GM19239 (cell line): ENCODE results near the gene ANAPC1.
"Not testable (repeated sequence)": the region's sequence is repeated elsewhere in the genome, so short reads cannot be mapped to it uniquely, and the experiment has no call there.

Experiments
- DNase-seq: peaks from one replicate; pipeline ENCODE4 v3.0.0; 2011; ENCODE audit warnings: low spot score; ENCODE audit not compliant: insufficient read length
- FAIRE-seq: peaks from 2 replicates; lab custom pipeline; 2011; peaks lifted over from hg19 to GRCh38; lab: Jason Lieb, UNC

ANAPC1 gene

GRCh38 chr2:111834221-111834620 is 49.8 kb downstream of the ANAPC1 start:
- not testable (repeated sequence) for DNase-seq, FAIRE-seq

GRCh38 chr2:111830479-111830878 is 53.5 kb downstream of the ANAPC1 start:
- not testable (repeated sequence) for FAIRE-seq, DNase-seq

DNA sequence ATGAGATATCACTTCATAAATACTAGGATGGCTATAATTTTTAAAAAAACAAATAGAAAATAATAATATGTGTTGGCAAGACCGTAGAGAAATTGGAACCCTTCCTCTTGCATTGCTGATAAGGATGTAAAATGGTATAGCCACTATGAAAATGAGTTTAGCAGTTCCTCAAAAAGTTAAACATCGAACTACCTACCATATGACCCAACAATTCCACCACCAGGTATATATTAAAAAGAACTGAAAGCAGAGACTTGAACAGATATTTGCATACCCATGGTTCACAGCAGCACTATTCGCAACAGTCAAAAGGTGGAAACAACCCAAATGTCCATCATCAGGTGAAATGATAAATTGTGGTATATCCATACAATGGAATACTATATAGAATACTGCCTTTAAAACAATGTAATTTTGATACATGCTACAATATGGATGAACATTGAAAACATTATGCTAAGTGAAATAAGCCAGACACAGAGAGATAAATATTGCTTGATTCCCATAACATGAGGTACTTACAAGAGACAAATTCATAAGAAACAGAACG is 55.7 kb downstream of the ANAPC1 start:
- DNase-seq, FAIRE-seq: not testable (repeated sequence)

DNA sequence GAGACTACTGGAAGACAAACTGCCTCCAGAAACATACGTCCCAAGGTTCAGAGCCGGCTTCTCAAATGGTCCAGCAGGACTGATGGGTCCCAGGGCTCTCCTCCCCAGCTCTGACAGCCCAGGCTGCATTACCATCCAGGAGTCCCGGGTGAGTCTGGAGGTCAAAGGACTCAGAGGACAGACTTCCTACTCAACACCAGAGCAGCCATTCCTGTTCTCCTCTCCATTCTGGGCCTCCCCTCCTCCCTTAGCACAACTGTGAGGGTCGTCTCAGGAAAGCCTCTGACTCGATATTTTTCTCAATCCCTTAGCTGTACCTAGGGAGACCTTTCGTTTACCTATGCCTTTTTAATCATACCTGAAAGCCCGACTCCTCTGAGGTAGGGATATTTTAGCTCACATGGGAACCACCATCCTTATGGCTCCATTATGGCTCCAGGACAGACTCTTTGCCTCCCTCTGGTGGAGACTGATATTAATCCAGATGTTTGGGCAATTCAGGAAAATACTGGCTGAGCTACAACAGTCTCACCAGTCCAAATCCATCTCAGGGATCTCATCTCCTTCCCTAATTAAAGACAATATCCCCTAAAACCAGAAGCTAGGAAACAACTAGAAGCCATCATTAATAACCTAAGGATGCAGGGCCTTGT is 70.9 kb downstream of the ANAPC1 start:
- not testable (repeated sequence) for FAIRE-seq, DNase-seq

DNA sequence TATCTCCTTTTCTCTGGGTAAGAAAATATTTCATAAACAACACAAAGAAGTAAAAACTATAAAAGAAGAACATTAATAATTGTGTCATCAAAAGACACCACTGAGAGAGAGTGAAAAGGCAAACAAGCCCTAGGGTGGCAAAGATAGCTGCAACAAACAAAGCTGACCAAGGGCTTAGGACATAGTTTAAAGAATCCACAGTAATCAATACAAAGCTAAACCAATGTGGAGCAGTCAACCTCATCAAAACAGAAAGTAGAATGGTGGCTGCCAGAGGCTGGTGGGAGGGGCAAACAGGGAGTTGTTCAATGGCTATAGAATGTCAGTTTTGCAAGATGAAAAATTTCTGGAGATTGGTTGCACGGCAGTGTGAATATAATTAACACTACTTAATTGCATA is 93.4 kb downstream of the ANAPC1 start:
- FAIRE-seq, DNase-seq: not testable (repeated sequence)

DNA sequence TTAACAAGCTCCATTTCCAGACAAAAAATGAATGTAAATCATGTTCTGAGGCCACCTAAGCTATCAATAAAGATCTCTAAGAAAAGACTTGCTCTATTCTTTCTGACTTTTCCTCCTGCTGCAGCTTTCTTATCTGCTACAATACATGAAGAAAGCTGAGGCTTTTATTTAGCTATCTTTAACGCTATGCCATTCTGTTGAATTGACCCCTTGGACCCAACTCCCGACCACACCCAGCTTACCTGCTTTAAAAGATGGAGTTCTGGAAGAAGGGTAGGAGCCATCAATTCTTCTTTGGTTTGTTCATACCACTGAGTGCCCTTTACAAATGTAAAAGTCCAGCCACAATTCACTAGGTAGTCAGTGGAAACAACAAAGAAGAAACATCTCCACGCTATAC is 99.9 kb downstream of the ANAPC1 start:
- DNase-seq, FAIRE-seq: not testable (repeated sequence)

DNA sequence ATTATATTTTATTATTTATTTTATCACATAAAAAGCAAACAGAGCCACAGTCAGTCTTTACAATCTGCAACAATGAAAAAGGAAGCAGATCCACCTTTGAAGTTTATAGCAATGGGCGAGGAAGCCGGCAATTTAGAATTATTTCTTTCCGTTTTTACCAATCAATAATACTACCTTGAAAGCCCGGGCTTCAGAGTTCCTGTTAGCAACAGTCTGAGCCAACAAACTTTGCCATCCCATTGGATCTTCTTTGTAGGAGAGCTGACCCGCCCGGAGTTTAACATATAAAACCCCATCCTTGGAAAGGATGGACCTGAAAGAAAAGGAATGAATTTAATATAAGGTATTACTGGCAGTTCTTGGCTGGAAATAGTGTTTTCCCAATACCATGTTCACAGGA is 101.8 kb downstream of the ANAPC1 start:
- not testable (repeated sequence) for FAIRE-seq, DNase-seq

GRCh38 chr2:111781443-111782094 is 102.4 kb downstream of the ANAPC1 start:
- not testable (repeated sequence) for FAIRE-seq, DNase-seq

DNA sequence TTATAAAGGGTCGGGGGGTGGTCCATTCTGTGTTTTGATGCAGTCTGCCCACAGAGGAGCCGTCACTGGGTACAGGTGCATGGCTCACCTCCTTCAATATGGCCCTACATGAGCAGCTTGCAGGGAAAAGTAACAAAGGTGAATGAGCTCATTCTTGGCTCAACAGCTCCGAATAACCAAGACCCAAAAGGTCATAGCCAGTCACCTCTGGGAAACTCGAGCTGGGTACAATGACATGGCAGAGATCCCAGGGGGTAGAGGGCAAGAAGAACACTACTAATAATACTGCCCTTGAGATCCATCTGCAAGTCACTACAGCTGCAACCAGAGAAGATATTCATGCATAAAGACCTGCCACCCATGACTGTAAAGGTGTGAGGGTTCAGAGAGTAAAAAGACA is 106.8 kb downstream of the ANAPC1 start:
- FAIRE-seq, DNase-seq: not testable (repeated sequence)

- not testable (repeated sequence) for DNase-seq, FAIRE-seq
These were observed 107.7 kb downstream of the ANAPC1 start for GRCh38 chr2:111776296-111776695.

DNA sequence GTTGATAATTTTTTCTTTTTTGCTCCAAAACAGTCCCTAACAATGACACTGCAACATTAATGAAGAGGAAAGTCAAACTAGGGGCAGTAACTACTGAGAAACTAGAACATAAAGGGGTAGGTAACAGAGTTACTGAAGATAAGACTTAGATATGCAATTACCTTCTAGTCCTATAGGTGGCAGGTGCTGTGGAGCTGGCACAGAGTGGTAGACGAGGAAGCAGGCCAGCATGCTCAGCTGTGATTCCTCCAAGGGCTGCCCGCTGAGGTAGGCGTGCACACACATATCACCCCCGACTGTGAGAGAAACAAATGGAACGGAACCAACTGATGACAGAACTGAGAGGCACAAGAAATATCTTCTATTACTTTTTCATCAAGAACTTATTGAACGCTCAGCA is 111.8 kb downstream of the ANAPC1 start:
- peak; percentile 92 for FAIRE-seq
- DNase-seq = not testable (repeated sequence)

DNA sequence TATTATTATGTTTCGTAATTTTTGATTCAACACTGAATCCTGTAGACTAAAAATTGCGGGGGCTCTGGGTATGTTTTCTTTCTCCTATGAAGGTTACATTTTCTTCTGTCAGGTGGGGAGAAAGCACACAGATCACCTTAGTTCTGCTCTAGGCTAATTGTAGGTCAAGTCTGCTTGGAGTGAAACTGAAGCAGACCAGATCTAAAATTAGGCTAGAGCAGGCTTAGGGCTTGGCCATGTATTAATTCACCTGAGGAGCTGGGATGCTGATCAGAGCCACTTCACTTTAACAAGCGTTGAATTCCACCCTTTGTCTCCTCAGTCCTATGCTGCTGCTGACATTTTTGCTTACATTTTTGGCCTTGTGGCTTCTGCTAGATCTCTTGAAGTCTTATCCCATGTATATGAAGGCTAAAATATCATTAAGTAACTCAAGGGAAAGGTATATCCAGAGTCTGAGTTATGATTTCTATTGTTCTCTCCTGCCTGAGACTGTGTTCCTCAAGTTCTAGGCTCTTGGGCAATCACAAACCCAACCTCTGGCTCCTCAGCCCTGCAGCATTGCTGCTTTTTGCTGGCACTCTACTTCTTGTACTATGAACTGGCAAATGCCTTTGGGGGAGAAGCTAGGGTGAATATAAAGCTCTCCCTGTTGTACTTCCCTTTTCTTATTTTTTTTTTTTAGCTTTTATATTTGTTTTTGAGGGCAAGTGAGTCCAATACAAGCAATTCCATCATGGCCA is 112.9 kb downstream of the ANAPC1 start:
- FAIRE-seq, DNase-seq: not testable (repeated sequence)

DNA sequence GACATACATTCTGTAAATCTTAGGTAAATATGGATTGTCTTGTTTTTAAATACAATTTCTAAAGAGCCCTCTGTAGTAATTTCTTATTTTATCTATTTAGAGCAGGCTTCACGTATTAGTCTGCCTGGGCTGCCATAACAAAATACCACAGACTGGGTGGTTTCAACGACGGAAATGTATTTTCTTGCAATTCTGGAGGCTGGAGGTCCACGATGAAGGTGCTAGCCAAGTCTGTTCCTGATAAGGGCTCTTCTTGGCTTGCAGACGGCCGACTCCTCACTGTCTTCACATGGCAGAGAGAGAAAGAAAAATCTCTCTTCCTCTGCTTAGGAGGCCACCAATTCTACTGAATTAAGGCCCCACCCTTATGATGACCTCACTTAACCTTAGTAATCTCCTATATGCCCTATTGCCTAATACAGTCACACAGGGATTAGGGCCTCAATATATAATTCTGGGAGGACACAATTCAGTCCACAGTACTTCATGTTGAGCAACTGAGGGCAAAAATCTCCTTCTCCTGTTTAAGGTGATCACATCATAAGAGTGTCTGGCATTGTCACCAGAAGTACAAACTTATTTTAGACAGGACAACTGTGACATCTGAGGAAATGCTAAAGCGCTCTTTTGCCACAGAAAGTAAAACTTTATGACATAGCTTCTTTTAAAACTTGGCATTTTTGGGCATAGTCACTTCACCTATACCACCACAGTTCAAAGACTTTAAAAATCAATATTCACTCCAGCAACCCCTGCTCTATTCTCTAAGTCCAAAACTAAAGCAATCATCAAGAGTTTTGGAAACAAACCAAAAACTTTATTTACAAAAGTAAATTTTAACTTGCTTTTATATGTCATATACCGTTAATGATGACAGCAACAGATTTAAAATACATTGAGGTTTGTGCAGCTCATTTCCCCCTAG is 115.5 kb downstream of the ANAPC1 start:
- not testable (repeated sequence) for DNase-seq, FAIRE-seq

DNA sequence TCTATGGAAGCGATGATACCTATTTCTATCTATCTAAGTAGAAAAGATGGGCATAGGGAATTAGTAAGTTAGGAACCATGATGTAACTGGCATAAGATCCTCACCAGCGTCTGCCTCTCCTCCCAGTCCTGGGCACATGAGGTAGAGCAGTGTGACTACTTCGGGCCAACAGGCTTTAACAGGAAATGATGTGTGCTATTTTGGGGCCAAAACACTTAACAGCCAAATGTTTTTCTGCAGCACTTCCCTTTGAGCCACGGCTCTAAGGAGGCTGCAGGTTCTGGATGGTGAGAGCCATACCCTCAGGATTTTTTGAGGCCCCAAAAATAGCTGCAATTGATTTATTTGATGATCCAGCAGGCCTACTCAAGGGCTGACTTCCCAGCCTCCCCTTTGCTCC is 116.9 kb downstream of the ANAPC1 start:
- DNase-seq, FAIRE-seq: not testable (repeated sequence)

GRCh38 chr2:111766295-111766694 is 117.7 kb downstream of the ANAPC1 start:
- not testable (repeated sequence) for FAIRE-seq, DNase-seq

GRCh38 chr2:111764151-111764550 is 119.8 kb downstream of the ANAPC1 start:
- not testable (repeated sequence) for FAIRE-seq, DNase-seq

- not testable (repeated sequence) for FAIRE-seq
These were observed 123.2 kb downstream of the ANAPC1 start for GRCh38 chr2:111760697-111761284.

DNA sequence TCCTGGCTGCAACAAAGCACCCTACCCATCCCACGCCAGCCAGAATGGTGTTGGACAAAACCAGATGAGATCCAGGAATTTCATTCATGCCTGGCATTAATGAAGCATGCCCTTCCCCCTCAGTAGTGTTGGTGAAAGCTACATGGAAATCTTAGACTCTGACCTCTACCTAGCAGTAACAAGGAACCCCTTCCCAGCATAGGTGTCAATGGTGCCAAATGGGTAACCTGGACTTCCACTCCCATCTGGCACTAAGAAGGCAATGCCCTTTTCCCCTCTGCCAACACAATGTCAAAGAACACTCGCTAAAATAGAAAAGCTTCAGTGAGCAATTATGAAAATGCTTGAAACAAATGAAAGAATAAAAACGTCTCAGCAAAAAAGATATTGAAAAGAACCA is 131.5 kb downstream of the ANAPC1 start:
- not testable (repeated sequence) for FAIRE-seq, DNase-seq

More at GRCh38 chr2:111760697-111761284, 123.2 kb downstream of the ANAPC1 start:
- not testable (repeated sequence) for DNase-seq

- not testable (repeated sequence) for DNase-seq, FAIRE-seq
These were observed 133.4 kb downstream of the ANAPC1 start for GRCh38 chr2:111750641-111751040.
